HCT116 (cell line): Measurements from ENCODE around the gene NELFB.

Experiments used
- CTCF ChIP-seq, 3 experiments: fragments of 200-600 bp in 1 of 3; sonication (generic) in 1 of 3; IDR thresholded peaks in 2 of 3; conservative IDR thresholded peaks in 1 of 3; 2 replicates each; pipeline ENCODE4 v1.5.1; 2012 to 2017; ENCODE audit warnings: low read depth in 2 of 3, low read length in 2 of 3, antibody characterized with exemption in 1 of 3, borderline replicate concordance in 1 of 3, control low read depth in 1 of 3, mild to moderate bottlenecking in 1 of 3, mixed read lengths in 1 of 3, mixed run types in 1 of 3, moderate library complexity in 1 of 3; ENCODE audit not compliant: insufficient read depth in 1 of 3
- EZH2 ChIP-seq: fragments of 200-600 bp; sonication (generic); IDR thresholded peaks from 2 replicates; pipeline ENCODE4 v1.6.1; 2017; ENCODE audit warnings: antibody characterized with exemption, mixed run types
- EZH2phosphoT487 ChIP-seq: fragments of 200-600 bp; IDR thresholded peaks from 2 replicates; pipeline ENCODE4 v1.6.1; 2018; ENCODE audit warnings: antibody characterized with exemption, borderline replicate concordance
- JUND ChIP-seq: IDR thresholded peaks from 2 replicates; pipeline ENCODE4 v1.6.1; 2012
- MAX ChIP-seq: IDR thresholded peaks from 2 replicates; pipeline ENCODE4 v1.6.1; 2012
- POLR2A ChIP-seq: IDR thresholded peaks from 2 replicates; pipeline ENCODE4 v1.7.0; 2011; ENCODE audit warnings: borderline replicate concordance; ENCODE audit not compliant: insufficient read depth, insufficient read length; ENCODE audit errors: extremely low read depth
- POLR2AphosphoS5 ChIP-seq: IDR thresholded peaks from 2 replicates; pipeline ENCODE4 v1.6.1; 2011; ENCODE audit warnings: mild to moderate bottlenecking, low read depth, low read length, moderate library complexity
- REST ChIP-seq: IDR thresholded peaks from 2 replicates; pipeline ENCODE4 v1.6.1; 2012; ENCODE audit warnings: low read depth
- SIN3A ChIP-seq: IDR thresholded peaks from 2 replicates; pipeline ENCODE4 v1.6.1; 2012; ENCODE audit warnings: low read depth
- YY1 ChIP-seq: IDR thresholded peaks from 2 replicates; pipeline ENCODE4 v1.6.1; 2011; ENCODE audit warnings: low read length, low read depth, moderate library complexity, mild to moderate bottlenecking; ENCODE audit not compliant: insufficient replicate concordance; ENCODE audit errors: extremely low read depth

- TF ChIP-seq EZH2 (no peak), CTCF (IDR thresholded peaks at IDR 0.05 in 2 of 3, conservative IDR thresholded peaks at IDR 0.05 in 1 of 3; ENCODE audit: borderline replicate concordance in 1 of 3, insufficient read depth in 1 of 3, low read depth in 2 of 3, low read length in 2 of 3) (no peak), SIN3A (no peak), MAX (no peak), POLR2AphosphoS5 (no peak), EZH2phosphoT487 (no peak), POLR2A (no peak), JUND (no peak), YY1 (no peak), REST (no peak)
Measured at GRCh38 chr9:137299203-137299565, 44.1 kb downstream of the NELFB start.
